GM12892 (cell line): ENCODE data around the gene PDGFA.

Source experiments
- POLR2AphosphoS5 ChIP-seq: IDR thresholded peaks from 2 replicates; pipeline ENCODE4 v1.6.1; 2011; ENCODE audit warnings: low read depth, low read length, control low read depth
- TAF1 ChIP-seq: IDR thresholded peaks from 2 replicates; pipeline ENCODE4 v1.6.1; 2011; ENCODE audit warnings: low read depth, mild to moderate bottlenecking, control low read depth, low read length, borderline replicate concordance

- no peak for TF ChIP-seq POLR2AphosphoS5
- no peak for TF ChIP-seq TAF1
Observed at GRCh38 chr7:514242-514641, 5.4 kb downstream of the PDGFA start.
